ENCODE results near the gene ZNF136.
A peak's percentile ranks its signal among the peaks of the same experiment; 100 is the strongest.

The ZNF136 gene

DNA sequence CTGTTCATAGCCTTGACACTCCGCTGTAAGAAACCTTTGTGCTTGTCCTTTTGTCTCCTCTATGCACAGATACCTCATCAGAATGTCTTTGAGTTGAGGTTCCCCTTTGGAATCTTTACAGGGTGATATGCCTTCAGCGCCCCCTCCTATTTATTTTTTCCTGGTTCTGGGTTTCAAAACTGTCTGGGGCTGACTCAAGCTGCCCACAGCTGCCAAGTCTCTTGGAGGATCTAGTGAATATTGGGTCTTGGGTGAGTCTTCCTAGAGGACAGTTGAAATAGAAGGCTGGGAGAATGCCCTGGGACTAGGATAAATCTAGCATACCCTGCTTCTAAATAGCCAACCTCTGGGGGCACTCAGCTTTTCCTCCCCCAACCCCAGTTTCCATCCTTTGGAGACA lies 930 bp downstream of the ZNF136 start:
- H3K27me3 ChIP-seq (ENCODE audit: low read length) = no peaks in the 10 kb centered on the region
- H3K9me3 ChIP-seq (ENCODE audit: insufficient read depth, low read length) = no peaks in the 10 kb centered on the region
- H3K4me2 ChIP-seq (ENCODE audit: low read depth, low read length, poor library complexity, severe bottlenecking) = peak overlapping the region; percentile 74
- peak overlapping the region; percentile 85 for H3K9ac ChIP-seq (ENCODE audit: low read length)
- H2AFZ ChIP-seq (ENCODE audit: low read depth, low read length, severe bottlenecking) = no peak overlapping the region
- H3F3A ChIP-seq (ENCODE audit: insufficient read depth) = no peaks in the 10 kb centered on the region
- H3K9me2 ChIP-seq (replicated peaks; ENCODE audit: insufficient read depth, low read length) = no peaks in the 10 kb centered on the region
- peak overlapping the region; percentile 75 for H3K4me3 ChIP-seq (ENCODE audit: insufficient read depth, low read length, poor library complexity, severe bottlenecking)
- no peaks in the 10 kb centered on the region for H3K36me3 ChIP-seq (ENCODE audit: low read length)
- H3K79me2 ChIP-seq (ENCODE audit: insufficient read depth, low read length) = peaks cover 52% of the 10 kb centered on the region
- no peak overlapping the region for H3K27ac ChIP-seq (ENCODE audit: low read depth, low read length)
- TF ChIP-seq, protein P1, sequence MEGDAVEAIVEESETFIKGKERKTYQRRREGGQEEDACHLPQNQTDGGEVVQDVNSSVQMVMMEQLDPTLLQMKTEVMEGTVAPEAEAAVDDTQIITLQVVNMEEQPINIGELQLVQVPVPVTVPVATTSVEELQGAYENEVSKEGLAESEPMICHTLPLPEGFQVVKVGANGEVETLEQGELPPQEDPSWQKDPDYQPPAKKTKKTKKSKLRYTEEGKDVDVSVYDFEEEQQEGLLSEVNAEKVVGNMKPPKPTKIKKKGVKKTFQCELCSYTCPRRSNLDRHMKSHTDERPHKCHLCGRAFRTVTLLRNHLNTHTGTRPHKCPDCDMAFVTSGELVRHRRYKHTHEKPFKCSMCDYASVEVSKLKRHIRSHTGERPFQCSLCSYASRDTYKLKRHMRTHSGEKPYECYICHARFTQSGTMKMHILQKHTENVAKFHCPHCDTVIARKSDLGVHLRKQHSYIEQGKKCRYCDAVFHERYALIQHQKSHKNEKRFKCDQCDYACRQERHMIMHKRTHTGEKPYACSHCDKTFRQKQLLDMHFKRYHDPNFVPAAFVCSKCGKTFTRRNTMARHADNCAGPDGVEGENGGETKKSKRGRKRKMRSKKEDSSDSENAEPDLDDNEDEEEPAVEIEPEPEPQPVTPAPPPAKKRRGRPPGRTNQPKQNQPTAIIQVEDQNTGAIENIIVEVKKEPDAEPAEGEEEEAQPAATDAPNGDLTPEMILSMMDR (IDR thresholded peaks at IDR 0.05; ENCODE audit: insufficient read depth, low read length, poor library complexity, severe bottlenecking) = no peak
- TF ChIP-seq EZH2phosphoT487 (conservative IDR thresholded peaks at IDR 0.05; ENCODE audit: low read length) = no peak
- no peaks in the 10 kb centered on the region for H4K20me1 ChIP-seq (ENCODE audit: low read depth, low read length)

DNA sequence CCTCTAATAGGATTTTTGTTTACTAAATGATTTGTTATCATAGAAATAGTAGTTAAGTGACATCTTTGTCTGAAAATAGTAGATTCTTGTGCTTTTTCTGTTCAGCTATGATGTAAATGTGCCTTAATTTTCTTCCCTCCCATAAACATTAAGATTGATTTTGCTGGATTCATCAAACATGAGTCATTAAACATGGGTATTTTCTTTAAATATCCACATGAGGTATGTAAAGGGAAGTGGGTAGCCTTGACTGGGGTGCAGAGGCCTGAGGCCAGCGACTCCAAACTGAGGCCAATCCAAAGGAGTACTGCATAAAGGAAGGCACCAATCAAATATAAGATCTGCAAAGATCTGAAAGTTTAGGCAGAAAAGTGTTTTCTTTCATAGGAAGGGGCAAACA lies 3.7 kb downstream of the ZNF136 start:
- no peaks in the 10 kb centered on the region for H4K20me1 ChIP-seq (ENCODE audit: low read depth, low read length)
- peaks cover 63% of the 10 kb centered on the region for H3K79me2 ChIP-seq (ENCODE audit: insufficient read depth, low read length)
- no peaks in the 10 kb centered on the region for H3F3A ChIP-seq (ENCODE audit: insufficient read depth)
- H3K4me2 ChIP-seq (ENCODE audit: low read depth, low read length, poor library complexity, severe bottlenecking) = no peak overlapping the region
- TF ChIP-seq EZH2phosphoT487 (conservative IDR thresholded peaks at IDR 0.05; ENCODE audit: low read length) = no peak
- TF ChIP-seq, protein P1 (IDR thresholded peaks at IDR 0.05; ENCODE audit: insufficient read depth, low read length, poor library complexity, severe bottlenecking) = no peak
- no peaks in the 10 kb centered on the region for H3K9me3 ChIP-seq (ENCODE audit: insufficient read depth, low read length)
- H3K4me3 ChIP-seq (ENCODE audit: insufficient read depth, low read length, poor library complexity, severe bottlenecking) = no peak overlapping the region
- H3K9me2 ChIP-seq (replicated peaks; ENCODE audit: insufficient read depth, low read length) = no peaks in the 10 kb centered on the region
- H2AFZ ChIP-seq (ENCODE audit: low read depth, low read length, severe bottlenecking) = no peak overlapping the region
- H3K27ac ChIP-seq (ENCODE audit: low read depth, low read length) = no peak overlapping the region
- H3K27me3 ChIP-seq (ENCODE audit: low read length) = no peaks in the 10 kb centered on the region
- no peak overlapping the region for H3K9ac ChIP-seq (ENCODE audit: low read length)
- no peaks in the 10 kb centered on the region for H3K36me3 ChIP-seq (ENCODE audit: low read length)

- no peak overlapping the region for H2AFZ ChIP-seq (ENCODE audit: low read depth, low read length, severe bottlenecking)
- H3K9me2 ChIP-seq (replicated peaks; ENCODE audit: insufficient read depth, low read length) = no peaks in the 10 kb centered on the region
- H3K27me3 ChIP-seq (ENCODE audit: low read length) = no peaks in the 10 kb centered on the region
- H3F3A ChIP-seq (ENCODE audit: insufficient read depth) = no peaks in the 10 kb centered on the region
- H3K36me3 ChIP-seq (ENCODE audit: low read length) = peaks cover 24% of the 10 kb centered on the region
- no peak overlapping the region for H3K4me2 ChIP-seq (ENCODE audit: low read depth, low read length, poor library complexity, severe bottlenecking)
- H4K20me1 ChIP-seq (ENCODE audit: low read depth, low read length) = no peaks in the 10 kb centered on the region
- peaks cover 33% of the 10 kb centered on the region; the same call in 1 of the 2 replicates for H3K9me3 ChIP-seq (ENCODE audit: insufficient read depth, low read length)
- TF ChIP-seq EZH2phosphoT487 (conservative IDR thresholded peaks at IDR 0.05; ENCODE audit: low read length) = no peak
- TF ChIP-seq, protein P1 (IDR thresholded peaks at IDR 0.05; ENCODE audit: insufficient read depth, low read length, poor library complexity, severe bottlenecking) = no peak
- peaks cover 76% of the 10 kb centered on the region for H3K79me2 ChIP-seq (ENCODE audit: insufficient read depth, low read length)
- H3K9ac ChIP-seq (ENCODE audit: low read length) = no peak overlapping the region
- no peak overlapping the region for H3K27ac ChIP-seq (ENCODE audit: low read depth, low read length)
- H3K4me3 ChIP-seq (ENCODE audit: insufficient read depth, low read length, poor library complexity, severe bottlenecking) = no peak overlapping the region
Measured at GRCh38 chr19:12180377-12180776, 17.5 kb downstream of the ZNF136 start.
